BLaER1 treated with 17β-estradiol and CSF1 and Interleukin-3, amounts not matched to agents 10 nM and 100 nM (cell line): Measurements from ENCODE around the gene USP15.
A peak's percentile ranks its signal among the peaks of the same experiment; 100 is the strongest.

Experiments used
- H3K27ac ChIP-seq, 11 experiments: shearing (Covaris generic); formaldehyde crosslinking; 2 replicates each; pipeline ENCODE4 v1.8.1; 2022
- H3K27me3 ChIP-seq, 11 experiments: shearing (Covaris generic); formaldehyde crosslinking; 2 replicates each; pipeline ENCODE4 v1.8.1; 2022
- H3K36me3 ChIP-seq, 11 experiments: shearing (Covaris generic); formaldehyde crosslinking; 2 replicates each; pipeline ENCODE4 v1.8.1; 2022
- H3K4me1 ChIP-seq, 10 experiments: shearing (Covaris generic); formaldehyde crosslinking; 2 replicates each; pipeline ENCODE4 v1.8.1; 2022
- H3K4me2 ChIP-seq, 11 experiments: shearing (Covaris generic); formaldehyde crosslinking; 2 replicates each; pipeline ENCODE4 v1.8.1; 2022
- H3K4me3 ChIP-seq, 10 experiments: shearing (Covaris generic); formaldehyde crosslinking; 2 replicates each; pipeline ENCODE4 v1.8.1; 2022
- H3K9ac ChIP-seq, 11 experiments: shearing (Covaris generic); formaldehyde crosslinking; 2 replicates each; pipeline ENCODE4 v1.8.1; 2022
- H3K9me3 ChIP-seq, 11 experiments: shearing (Covaris generic); formaldehyde crosslinking; replicated peaks in 1 of 11; 2 replicates each; pipeline ENCODE4 v1.8.1; 2022
- H4K20me1 ChIP-seq, 11 experiments: shearing (Covaris generic); formaldehyde crosslinking; 2 replicates each; pipeline ENCODE4 v1.8.1; 2022
- Cebpa-rat ChIP-seq, 11 experiments: shearing (Covaris generic); IDR thresholded peaks; 2 replicates each; pipeline ENCODE4 v1.8.1; 2022

Gene USP15

DNA sequence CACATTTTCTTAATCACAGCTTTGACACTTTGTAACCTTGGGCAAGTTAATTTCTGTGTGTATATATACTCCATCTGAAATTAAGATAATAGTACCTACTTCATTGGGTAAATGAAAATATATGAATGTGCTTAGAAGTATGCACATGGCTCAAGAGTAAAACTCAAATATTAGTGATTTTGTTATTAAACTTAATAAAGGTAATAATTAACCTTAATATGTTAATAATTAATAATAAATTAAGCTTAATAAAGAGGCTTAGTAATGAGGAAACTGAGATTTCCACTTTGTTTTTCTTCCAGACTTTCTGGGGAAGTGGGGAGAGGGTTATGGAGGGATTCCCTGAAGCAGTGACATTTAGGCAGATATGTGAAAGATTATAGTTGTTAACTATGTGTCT lies 19.8 kb downstream of the USP15 start:
- no peak overlapping the region; a peak in 1 of 22 replicates for H3K4me2 ChIP-seq
- H3K4me1 ChIP-seq, result peaks cover 0 to 7% (median 0%) of the 10 kb centered on the region in 10 experiments; a peak in 3 of 20 replicates

DNA sequence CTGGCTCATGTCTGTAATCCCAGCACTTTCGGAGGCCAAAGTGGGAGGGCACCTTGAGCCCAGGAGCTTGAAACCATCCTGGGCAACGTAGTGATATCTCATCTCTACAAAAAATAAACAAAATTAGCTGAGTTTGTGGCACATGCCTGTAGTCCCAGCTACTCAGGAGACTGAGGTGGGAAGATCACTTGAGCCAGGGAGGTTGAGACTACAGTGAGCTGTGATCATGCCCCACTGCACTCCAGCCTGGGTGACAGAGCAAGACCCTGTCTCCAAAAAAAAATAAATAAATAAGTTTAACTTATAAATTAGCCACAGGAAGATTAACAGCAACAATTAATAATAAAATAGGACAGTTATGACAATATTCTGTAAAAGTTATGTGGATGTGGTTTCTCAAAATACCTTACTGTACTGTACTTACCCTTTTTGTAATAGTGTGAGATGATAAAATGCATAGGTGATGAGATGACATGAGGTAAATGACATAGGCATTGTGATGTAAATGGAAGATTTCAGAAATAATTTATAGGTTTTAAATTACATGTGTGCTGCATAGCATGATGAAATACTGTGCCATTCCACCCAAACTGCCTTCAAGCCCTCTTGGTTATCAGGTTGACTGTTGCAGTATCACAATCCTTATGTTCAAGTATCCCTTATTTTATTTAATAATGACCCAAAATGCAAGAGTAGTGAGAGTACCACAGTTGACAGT lies 22.0 kb downstream of the USP15 start:
- Histone ChIP-seq H3K4me3 (no peak overlapping the region), H3K9me3 (peaks cover 9 to 39% (median 28%) of the 10 kb centered on the region in 11 experiments; a peak in 21 of 22 replicates), H3K27ac (no peak overlapping the region), H3K4me2 (no peak overlapping the region), H3K36me3 (peaks cover 24 to 70% (median 49%) of the 10 kb centered on the region in 11 experiments), H3K4me1 (peaks cover 0 to 7% (median 0%) of the 10 kb centered on the region in 10 experiments; a peak in 3 of 20 replicates), H4K20me1 (peaks cover 59 to 100% (median 94%) of the 10 kb centered on the region in 11 experiments), H3K27me3 (no peaks in the 10 kb centered on the region), H3K9ac (no peak overlapping the region)
- TF ChIP-seq Cebpa-rat (IDR thresholded peaks at IDR 0.05), result no peak

More for the DNA sequence above, 19.8 kb downstream of the USP15 start:
- H3K27ac ChIP-seq, result no peak overlapping the region
- no peaks in the 10 kb centered on the region for H3K27me3 ChIP-seq
- no peak overlapping the region for H3K4me3 ChIP-seq
- TF ChIP-seq Cebpa-rat (IDR thresholded peaks at IDR 0.05), result no peak
- H4K20me1 ChIP-seq, result peaks cover 80 to 100% (median 99%) of the 10 kb centered on the region in 11 experiments
- H3K36me3 ChIP-seq, result peaks cover 9 to 52% (median 30%) of the 10 kb centered on the region in 11 experiments; a peak in 19 of 22 replicates
- H3K9ac ChIP-seq, result no peak overlapping the region
- H3K9me3 ChIP-seq, result peaks cover under 1 to 17% (median 7%) of the 10 kb centered on the region in 11 experiments; a peak in 19 of 22 replicates

DNA sequence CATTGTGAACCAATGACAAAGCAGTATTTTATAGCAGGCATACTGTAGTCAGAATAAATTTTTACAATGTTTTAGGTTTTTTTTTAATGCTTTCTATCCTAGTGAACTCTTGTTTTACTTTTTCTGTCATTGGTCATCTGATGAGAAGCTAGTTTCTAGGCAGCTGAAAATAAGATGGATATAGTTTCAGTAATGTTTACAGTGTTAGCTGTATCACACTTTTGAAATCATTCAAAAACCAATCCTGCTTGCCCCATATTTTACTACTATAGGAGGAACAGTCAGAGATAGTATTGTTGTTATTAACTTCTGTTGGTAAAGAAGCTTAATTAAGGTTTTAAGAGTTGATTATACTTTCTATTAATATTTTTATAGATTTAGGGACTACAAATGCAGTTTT lies 24.5 kb downstream of the USP15 start:
- Histone ChIP-seq H3K36me3 (peaks cover 16 to 49% (median 39%) of the 10 kb centered on the region in 11 experiments; a peak in 21 of 22 replicates), H3K27me3 (no peaks in the 10 kb centered on the region), H3K4me1 (peaks cover 0 to 23% (median 3%) of the 10 kb centered on the region in 10 experiments; a peak in 6 of 20 replicates), H4K20me1 (peaks cover 35 to 100% (median 93%) of the 10 kb centered on the region in 11 experiments), H3K27ac (no peak overlapping the region), H3K4me3 (no peak overlapping the region), H3K9me3 (peaks cover 13 to 54% (median 49%) of the 10 kb centered on the region in 11 experiments; a peak in 21 of 22 replicates), H3K4me2 (no peak overlapping the region), H3K9ac (no peak overlapping the region)
- no peak for TF ChIP-seq Cebpa-rat (IDR thresholded peaks at IDR 0.05)

DNA sequence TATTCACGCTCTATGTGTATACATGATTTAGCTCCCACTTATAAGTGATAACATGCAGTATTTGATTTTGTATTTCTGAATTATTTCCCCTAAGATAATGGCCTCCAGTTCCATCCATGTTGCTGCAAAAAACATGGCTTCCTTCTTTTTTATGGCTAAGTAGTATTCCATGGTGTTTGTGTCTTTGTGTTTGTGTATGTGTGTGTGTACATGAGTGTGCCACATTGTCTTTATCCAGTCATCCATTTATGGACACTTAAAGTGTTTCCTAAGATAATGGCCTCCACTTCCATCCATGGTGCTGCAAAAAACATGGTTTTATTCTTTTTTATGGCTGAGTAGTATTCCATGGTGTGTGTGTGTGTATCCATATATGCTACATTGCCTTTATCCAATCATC lies 25.1 kb downstream of the USP15 start:
- Histone ChIP-seq H3K4me2 (no peak overlapping the region), H3K4me1 (peaks cover 0 to 21% (median 3%) of the 10 kb centered on the region in 10 experiments; a peak in 6 of 20 replicates), H3K4me3 (no peak overlapping the region; a peak in 1 of 20 replicates), H3K27me3 (no peaks in the 10 kb centered on the region), H3K27ac (no peak overlapping the region), H3K9ac (no peak overlapping the region), H4K20me1 (peaks cover 32 to 100% (median 93%) of the 10 kb centered on the region in 11 experiments), H3K36me3 (peaks cover 17 to 53% (median 45%) of the 10 kb centered on the region in 11 experiments), H3K9me3 (peaks cover 19 to 60% (median 55%) of the 10 kb centered on the region in 11 experiments)
- no peak for TF ChIP-seq Cebpa-rat (IDR thresholded peaks at IDR 0.05)

DNA sequence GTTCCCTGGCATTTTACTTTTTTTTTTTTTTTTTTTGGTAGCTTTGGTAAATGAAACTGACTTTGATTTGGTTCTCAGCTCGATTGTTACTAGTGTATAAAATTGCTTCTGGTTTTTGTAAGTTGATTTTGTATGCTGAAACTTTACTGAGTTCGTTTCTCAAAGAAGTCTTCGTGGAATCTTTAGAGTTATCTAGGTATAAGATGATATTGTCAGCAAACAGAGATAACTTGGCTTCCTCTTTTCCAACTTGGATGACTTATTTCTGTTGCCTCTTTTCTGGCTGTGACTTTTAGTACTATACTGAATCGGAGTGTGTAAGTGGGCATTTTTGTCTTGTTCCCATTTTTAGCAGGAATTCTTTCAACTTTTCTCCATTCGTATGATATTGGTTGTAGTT lies 28.1 kb downstream of the USP15 start:
- Histone ChIP-seq H3K9me3 (peaks cover 27 to 89% (median 76%) of the 10 kb centered on the region in 11 experiments), H3K4me1 (peaks cover 10 to 40% (median 18%) of the 10 kb centered on the region in 10 experiments), H3K36me3 (peaks cover 13 to 66% (median 58%) of the 10 kb centered on the region in 11 experiments), H3K4me2 (no peak overlapping the region), H3K4me3 (no peak overlapping the region), H3K27me3 (no peaks in the 10 kb centered on the region), H4K20me1 (peaks cover 30 to 100% (median 92%) of the 10 kb centered on the region in 11 experiments), H3K27ac (no peak overlapping the region), H3K9ac (no peak overlapping the region)
- TF ChIP-seq Cebpa-rat (IDR thresholded peaks at IDR 0.05), result no peak

DNA sequence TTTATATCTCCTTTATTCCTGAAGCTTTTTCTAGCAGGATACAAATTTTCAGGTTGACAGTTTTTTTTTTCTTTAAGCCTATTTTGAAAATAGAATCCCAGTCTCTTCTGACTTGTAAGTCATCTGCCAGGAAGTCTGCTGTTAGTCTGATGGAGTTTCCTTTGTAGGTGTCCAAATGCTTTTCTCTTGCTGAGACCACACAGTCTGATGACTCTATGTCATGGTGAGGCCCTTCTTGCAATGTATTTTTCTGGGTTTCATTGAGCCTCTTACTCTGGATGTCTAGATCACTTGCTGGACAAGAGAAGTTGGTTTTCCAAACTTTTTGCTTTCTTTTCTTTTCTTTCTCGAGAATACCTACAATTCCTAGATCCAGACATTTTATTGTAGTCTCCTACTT lies 30.6 kb downstream of the USP15 start:
- Histone ChIP-seq H3K9ac (no peak overlapping the region), H4K20me1 (peaks cover 22 to 98% (median 75%) of the 10 kb centered on the region in 11 experiments), H3K36me3 (peaks cover 17 to 75% (median 62%) of the 10 kb centered on the region in 11 experiments), H3K4me2 (no peak overlapping the region; a peak in 1 of 22 replicates), H3K9me3 (peaks cover 18 to 84% (median 70%) of the 10 kb centered on the region in 11 experiments), H3K4me1 (peaks cover 12 to 46% (median 19%) of the 10 kb centered on the region in 10 experiments), H3K27me3 (no peaks in the 10 kb centered on the region), H3K27ac (no peak overlapping the region), H3K4me3 (no peak overlapping the region)
- no peak for TF ChIP-seq Cebpa-rat (IDR thresholded peaks at IDR 0.05)

DNA sequence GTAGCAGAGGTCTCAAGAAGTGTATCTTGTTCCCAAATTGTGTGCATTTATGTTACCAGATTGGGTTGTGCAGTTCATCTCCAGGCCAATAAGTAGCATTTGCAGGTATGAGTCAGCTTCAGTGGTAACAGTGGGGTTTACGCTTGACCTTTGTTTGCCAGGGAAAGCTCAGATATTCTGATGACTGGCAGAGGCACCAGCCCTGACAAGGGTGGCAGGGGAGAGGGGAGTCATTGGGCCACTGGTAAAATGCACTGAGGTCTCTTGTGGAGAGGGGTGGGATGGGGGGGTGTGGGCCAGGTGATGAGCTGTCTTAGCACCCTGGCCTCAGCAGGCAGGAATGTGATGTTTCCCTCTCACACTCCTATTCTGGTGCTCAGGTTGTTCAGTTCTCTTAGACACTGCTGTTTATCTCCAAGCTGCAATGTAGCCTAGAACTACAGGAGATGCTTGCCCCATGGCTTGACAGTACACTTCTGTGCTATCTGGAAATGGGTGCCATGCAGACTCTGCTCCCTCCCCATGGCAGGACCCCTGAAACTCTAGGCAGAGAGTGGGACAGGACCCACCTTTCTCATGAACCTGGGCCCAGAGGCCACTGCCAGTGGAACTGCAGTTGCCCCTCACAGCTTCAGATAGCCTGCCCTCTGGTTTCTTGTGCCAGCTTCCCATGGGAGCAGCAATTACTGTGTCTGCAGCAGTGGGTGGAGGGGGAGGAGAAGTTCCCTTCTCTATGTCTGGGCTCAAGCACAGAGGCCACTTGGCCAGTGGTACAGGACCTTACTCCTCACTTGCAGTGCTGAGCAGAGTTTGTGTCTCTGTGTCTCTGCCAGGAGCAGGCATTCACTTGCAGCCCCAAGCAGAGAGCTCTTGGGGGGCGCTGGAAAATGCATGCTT lies 31.9 kb downstream of the USP15 start:
- no peak overlapping the region for H3K9ac ChIP-seq
- no peaks in the 10 kb centered on the region for H3K27me3 ChIP-seq
- peaks cover 22 to 98% (median 66%) of the 10 kb centered on the region in 11 experiments for H4K20me1 ChIP-seq
- no peak for TF ChIP-seq Cebpa-rat (IDR thresholded peaks at IDR 0.05)
- no peak overlapping the region for H3K4me3 ChIP-seq
- H3K4me2 ChIP-seq, result peak overlapping the region; percentile 7 to 65 (median 47); a peak in 19 of 22 replicates
- H3K36me3 ChIP-seq, result peaks cover 27 to 76% (median 64%) of the 10 kb centered on the region in 11 experiments
- peaks cover 21 to 58% (median 24%) of the 10 kb centered on the region in 10 experiments for H3K4me1 ChIP-seq
- H3K9me3 ChIP-seq, result peaks cover 18 to 76% (median 67%) of the 10 kb centered on the region in 11 experiments
- H3K27ac ChIP-seq, result no peak overlapping the region; a peak in 1 of 22 replicates

DNA sequence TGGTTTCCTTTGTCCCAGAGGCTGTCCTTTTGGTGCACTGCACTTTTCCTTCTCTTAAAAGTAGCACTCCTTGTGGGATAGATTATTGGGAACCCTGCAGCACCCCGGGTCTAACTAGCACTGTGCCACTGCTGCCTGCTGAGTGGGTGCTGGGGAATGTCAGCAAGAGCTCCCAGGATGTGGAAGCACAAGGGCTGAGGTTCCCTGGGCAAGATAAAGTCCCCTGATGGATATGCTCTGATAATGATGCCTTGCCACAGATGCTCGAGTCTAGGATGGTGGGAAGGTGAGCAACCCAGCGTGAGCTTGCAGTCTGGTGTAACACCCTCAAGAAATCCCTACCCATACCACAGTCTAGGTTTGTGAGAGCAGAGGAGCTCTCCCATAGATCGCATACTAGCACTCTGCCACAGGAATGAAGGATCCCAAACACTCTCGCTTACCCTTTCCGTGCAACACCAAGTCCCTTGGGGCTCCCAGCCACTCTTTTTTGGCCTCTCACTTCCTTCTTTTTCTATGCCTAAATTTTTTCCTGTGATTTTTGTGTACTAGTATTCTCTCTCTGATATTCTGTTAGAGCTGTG lies 32.6 kb downstream of the USP15 start:
- Histone ChIP-seq H3K27ac (no peak overlapping the region; a peak in 1 of 22 replicates), H3K9ac (no peak overlapping the region), H3K4me1 (peaks cover 21 to 60% (median 24%) of the 10 kb centered on the region in 10 experiments), H3K4me2 (peak overlapping the region; percentile 7 to 65 (median 47); a peak in 18 of 22 replicates), H3K27me3 (no peaks in the 10 kb centered on the region), H3K4me3 (no peak overlapping the region), H3K36me3 (peaks cover 28 to 79% (median 68%) of the 10 kb centered on the region in 11 experiments), H3K9me3 (peaks cover 18 to 76% (median 66%) of the 10 kb centered on the region in 11 experiments), H4K20me1 (peaks cover 22 to 98% (median 59%) of the 10 kb centered on the region in 11 experiments)
- TF ChIP-seq Cebpa-rat (IDR thresholded peaks at IDR 0.05), result no peak
